Left forelimb (tissue), 1 donor: ENCODE results near the gene KREMEN1.
A peak's percentile ranks its signal among the peaks of the same experiment; 100 is the strongest.

Source experiments
- DNase-seq: peaks from one replicate; pipeline ENCODE4 v3.0.0-alpha.2; 2018; ENCODE audit warnings: low spot score

KREMEN1 gene

DNA sequence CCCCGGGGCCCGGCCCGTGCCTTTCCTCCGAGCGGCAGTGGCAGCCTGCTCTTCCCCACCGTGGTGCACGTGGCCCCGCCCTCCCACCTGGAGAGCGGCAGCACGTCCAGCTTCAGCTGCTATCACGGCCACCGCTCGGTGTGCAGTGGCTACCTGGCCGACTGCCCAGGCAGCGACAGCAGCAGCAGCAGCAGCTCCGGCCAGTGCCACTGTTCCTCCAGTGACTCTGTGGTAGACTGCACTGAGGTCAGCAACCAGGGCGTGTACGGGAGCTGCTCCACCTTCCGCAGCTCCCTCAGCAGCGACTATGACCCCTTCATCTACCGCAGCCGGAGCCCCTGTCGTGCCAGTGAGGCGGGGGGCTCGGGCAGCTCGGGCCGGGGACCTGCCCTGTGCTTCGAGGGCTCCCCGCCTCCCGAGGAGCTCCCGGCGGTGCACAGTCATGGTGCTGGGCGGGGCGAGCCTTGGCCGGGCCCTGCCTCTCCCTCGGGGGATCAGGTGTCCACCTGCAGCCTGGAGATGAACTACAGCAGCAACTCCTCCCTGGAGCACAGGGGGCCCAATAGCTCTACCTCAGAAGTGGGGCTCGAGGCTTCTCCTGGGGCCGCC, 23.1 kb upstream of the KREMEN1 start:
- no peak for DNase-seq

DNA sequence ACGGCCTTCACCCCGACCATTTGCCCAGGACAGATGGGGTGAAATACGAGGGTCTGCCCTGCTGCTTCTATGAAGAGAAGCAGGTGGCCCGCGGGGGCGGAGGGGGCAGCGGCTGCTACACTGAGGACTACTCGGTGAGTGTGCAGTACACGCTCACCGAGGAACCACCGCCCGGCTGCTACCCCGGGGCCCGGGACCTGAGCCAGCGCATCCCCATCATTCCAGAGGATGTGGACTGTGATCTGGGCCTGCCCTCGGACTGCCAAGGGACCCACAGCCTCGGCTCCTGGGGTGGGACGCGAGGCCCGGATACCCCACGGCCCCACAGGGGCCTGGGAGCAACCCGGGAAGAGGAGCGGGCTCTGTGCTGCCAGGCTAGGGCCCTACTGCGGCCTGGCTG, 22.4 kb upstream of the KREMEN1 start:
- no peak for DNase-seq

DNA sequence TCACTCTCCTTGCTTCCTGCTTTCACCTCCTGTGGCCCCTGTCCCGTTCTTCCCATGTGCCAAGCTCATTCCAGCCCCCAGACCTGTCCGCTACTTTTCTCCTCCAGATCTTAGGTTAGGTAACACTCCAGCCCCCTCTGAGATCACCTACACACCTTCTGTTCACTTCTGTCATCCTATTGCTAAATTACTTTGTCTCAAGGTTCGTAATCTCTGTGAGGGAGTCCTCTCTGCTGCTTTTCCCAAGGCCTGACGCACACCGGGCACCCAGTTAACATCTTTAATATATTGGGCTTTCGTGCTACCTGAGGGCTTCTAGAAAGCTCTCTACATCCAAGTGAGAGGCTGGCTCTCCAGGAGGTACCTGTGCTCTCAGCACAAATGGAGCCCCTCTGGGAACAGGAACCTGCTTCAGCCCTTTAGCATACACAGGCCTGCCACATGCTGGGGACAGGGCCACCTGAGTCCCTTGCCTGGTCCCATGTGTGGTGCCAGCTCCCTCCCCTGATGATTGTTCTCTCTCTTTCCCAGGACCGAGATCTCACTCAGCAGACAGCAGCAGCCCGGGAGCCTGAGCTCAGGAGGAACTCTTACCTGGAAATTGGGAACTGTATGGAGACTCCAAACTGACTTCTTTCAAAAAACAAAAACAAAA, 19.7 kb upstream of the KREMEN1 start:
- DNase-seq, result no peak

DNA sequence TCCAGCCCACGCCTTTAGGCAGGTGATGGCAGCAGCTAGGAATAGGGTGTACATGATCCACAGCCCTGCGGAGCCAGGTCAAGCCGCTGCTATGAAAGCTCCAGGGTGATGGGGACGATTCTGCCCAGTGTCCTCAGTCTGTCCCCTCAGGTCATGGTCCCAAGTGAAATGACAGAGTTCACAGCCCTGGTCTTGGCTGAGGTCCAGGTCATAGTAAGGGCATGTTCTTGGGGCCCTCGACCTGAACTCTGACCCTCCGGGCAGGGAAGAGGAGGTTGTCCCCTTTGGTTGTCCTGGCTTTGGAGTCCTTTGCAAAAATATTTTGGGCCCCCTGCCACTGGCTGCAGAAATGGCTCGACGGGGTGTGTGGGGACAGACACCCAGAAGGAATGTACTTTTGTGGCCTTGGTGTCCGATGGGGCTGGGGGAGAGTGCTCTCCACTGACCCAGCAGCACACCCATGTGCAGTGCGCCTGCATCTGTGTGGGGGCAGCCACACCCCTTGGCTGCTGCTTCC, 18.5 kb upstream of the KREMEN1 start:
- no peak for DNase-seq

DNA sequence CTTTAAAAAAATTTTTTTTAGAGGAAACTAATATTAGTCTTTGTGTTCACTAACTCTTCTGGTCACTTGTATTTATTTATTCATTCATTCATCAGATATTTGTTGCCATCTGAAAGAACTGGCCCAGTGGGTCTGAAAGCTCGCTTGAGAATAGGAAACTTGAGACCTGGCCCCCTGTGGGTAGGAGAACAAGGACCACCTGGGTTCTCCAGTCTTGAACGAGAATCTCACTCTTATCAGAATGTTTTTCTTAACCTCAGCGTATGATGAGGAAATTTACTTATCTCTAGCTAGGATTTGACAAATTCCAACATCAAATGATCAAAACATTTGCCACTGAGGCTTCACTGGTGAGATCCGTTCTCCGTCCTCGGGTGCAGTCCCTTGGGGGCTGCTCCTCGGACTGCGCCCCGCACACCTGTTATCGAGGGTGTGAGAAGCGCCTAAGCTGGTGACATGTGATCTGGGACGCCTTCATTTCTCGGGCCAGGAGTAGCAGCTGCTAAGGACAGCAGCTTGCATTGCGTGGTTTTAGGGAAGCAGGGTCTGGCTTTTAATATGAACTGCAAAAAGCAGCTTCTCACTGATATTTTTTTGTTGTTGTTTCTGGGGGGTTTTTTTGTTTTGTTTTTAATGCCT, 17.5 kb upstream of the KREMEN1 start:
- no peak for DNase-seq

DNA sequence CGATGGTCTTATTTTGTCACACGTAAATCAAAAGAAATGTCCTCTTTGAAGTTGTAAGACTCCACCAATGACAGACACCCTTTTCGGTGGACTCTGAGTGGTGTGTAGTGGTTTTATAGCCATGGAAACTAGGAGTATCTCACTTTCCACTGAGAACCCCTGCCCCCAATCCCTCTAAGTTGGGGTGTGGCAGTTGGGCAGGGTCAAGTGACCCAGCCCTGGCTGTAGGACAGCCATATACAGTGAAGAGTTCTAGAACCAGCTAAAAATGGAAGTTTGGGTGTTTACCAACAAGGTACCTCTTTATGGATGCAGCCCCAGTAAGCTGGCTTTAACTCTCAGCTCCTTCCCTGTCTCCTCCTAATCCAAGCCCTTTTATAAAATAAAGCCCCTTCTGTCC, 16.4 kb upstream of the KREMEN1 start:
- no peak for DNase-seq

DNA sequence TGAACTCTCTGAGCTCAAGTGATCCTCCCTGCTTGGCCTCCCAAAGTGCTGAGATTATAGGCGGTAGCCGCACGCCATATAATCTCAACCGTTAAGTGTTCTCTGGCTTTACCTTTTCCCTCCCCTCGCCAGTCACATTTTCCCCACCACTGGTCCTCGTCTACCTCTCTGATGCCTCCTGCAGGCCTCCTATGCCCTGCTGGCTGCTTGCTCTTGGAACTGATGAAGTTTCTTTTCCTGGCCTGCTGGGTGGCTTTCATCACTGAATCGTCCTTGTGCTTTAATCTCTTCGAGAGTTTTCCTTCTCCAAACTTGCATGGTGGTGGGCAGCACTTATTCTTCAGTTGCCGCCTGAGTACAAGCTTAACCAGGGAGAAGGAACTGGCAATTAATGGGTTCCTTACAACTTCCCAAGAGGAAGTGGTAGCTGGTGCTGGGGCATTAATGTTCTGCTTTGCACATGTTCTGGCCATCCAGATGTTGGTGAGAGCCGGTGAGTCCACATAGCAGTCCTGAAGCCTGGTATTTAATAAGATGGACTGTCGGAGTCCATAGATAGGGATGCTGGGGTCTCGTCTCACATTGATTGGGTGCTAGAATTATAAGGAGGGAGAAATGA, 12.5 kb upstream of the KREMEN1 start:
- no peak for DNase-seq

DNA sequence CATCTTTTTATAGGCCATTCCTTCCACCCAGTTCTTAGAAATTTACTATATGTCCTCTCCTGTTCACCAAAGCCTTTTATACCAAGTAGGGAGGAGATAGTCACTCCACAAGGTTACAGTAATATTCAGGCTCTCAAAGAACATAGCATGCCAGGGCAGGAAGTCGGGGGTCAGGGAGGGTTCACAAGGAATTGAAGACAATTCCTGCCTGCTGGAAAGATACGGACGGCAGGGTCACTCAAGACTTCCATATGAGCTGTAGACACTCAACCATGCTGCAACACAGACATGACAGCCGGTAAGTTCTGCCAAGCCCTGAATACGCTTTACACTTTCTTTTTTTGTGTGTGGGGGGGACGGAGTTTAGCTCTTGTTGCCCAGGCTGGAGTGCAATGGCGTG, 11.9 kb upstream of the KREMEN1 start:
- no peak for DNase-seq

DNA sequence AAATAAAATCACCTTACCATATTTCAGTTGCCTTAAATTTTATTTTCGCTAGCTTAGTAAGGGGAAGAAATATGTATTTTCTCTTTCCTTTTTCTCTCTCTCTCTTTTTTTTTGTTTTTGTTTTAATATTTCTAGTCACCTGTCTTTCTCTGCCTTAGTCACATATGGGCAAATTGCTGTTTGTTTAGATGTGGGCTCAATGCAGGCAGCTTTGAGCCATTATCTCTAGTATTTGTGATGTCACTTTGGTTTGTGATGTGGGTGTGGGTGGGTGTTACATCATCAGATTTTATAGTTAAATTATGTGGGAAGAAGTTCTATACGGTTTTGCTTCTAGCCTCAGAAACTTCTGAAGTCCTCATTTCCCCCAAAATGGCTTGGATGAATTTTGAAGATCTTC, 11.1 kb upstream of the KREMEN1 start, which contains the start of gene C22orf31:
TSS of gene C22orf31 (minus strand) at position 59 of the 400 bp plus-strand sequence. CDS start at position 20, 39 bp downstream.
- DNase-seq, result no peak

DNA sequence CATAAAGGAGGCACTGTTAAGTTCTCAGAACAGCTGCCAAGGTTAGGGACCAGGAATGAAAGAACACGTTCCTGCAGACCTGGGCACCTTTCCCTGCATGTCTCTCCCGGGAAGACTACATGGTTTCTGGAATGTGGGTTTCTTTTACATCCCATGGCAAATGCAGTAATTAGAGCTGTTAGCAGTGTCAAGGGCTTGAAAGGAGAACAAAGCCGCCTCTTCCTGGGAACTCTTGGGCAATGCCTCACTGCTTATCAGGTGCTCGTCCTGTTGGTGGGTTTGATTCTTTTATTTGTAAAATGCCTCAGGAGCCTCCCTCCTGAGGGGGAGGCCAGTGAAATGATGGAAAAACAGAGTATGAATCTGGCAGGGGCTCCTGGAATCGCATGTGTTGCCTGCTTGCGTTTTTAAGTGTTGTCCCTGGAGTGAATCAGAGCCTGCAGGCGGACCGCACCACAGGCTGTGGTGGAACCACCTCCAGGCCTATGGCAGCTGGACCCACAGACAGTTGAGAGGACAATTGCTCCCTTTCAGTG, 10.5 kb upstream of the KREMEN1 start:
- DNase-seq, result no peak

DNA sequence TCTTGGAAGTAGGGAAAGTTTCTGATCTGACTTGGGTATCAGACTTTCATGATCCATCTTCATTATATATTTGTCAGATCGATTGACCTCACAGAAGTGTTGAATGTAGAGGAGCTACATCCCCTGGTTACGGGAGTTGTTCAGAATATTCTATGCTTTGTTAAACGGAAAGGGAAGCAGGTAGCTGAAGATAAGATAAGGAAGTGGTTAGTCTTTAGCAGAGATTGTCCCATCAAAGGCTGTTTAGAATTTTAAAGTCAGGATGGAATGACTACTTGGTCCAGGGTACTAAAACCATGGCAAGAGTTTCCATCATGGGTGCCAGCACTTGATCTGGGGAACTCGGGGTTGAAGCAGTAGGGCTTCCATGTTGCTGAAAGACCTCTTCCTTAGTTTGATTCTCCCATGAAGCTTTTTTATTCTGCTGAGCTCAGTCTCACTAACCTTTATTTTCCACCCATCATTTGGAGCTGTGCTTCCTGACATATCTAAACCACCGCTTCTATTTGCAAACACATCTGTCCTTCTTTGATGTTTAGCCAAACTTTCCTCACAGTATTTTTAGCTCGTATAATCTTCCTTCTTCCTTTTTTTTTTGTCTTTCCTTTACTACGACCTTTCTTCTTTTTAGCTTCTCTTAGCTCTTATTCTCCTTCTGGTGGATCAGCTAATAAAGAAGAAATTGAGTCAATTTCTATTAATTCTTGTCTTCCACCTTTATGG, 7.2 kb upstream of the KREMEN1 start:
- no peak for DNase-seq

DNA sequence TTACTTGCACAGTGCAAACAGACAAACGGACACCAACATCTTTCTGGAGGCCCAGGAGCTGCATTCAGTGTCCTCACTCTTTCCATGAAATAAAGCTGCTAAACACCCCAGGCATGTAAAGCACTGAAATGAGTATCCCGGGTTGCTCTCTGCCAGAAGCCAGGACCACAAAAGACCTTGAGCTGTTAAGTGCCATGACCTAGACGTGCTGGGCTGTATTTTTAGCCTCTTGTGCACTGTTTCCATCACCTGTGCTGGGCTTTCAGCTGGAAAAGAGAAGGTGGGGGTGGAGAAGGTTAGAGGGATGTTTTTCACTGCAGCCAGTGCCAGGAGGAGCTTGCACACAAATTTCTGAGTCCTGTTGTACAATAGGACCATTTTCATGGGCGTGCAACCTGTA, 3.4 kb upstream of the KREMEN1 start:
- DNase-seq, result no peak

DNA sequence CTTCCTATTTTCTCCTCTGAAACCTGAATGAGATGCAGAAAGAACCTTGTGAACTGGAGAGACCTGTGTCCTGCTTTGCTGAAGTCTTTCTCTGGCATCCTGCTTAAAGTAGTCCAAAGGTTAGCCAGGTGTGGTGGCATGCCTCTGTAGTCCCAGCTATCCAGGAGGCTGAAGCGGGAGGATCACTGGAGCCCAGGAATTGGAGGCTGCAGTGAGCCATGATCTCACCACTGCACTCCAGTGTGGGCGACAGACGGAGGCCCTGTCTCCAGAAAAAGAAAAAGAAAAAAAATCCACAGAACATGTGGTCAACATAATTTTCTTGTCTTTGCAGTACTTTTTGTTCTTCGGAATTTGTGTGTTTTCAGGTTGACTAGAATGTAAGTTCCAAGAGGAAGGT, 2.3 kb upstream of the KREMEN1 start:
- no peak for DNase-seq

DNA sequence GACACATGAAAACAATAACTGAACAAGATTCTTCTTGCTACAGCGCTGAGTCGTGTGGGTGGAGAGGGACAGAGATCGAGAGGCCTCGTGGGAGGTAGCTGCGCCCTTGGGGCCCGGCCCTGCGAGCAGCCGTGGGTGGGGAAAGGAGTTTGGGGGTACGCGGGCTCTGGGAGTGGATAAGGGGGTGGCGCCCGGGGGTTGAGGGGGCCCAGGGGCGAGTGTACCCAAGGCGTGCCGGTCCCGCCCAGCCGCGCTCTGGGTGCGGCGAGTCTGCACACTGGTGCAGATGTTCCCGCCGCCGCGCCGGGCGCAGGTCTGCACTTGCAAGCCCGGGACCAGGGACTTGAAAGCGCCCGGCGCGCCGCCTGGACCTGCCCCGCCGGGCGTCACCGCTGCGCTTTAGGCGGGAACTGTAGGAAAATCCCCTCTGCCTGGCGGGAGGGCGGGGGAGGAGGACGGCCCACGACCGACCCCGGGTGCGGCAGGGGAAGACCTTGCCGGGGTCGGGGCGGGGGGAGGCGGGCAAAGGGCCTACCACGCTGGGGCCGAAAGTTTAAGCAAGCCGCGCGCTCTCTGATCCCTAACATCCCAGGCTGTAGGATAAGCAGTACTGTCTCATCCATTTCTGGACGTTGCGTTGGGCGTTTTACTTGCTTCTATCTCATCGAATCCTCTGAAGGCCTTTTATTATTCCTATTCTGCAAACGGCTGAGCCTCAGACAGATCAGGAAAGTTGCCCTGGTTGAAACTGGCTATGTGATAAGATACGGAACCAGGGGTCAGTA, 1.4 kb upstream of the KREMEN1 start:
- peak; percentile 78 for DNase-seq

DNA sequence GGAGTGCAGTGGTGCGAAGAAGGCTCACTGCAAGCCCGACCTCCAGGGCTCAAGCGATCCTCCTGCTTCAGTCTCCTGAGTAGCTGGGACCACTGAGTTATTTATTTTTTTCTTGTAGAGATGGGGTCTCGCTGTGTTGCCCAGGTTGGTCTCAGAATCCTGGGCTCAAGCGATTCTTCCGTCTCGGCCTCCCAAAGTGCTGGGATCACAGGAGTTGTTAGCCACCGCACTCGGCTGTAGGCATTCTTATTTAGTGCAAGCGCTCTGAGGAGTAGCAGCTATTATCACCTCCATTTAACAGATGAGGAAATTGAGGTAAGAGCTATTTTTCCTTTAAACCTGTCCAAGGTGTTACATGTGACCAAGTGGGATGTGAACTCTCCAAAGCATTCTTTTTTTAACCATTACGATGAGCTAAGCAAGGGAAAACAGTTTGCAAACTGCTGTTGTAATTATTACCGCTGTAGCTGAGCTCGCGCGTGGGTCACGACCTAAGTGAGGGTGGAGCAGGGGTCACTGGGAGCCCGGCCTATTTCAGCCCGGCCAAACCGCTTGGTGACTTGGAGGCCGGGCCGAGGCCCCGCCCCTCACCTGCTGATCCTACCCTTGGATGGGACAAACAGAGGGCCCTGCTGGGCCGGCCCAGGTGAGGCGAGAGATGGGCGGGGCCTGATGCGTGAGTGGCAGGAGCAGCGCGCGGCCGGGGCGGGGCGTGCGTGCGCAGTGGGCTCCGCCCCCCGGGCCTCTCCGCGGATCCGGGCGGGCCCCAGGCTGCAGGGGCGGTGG, 449 bp upstream of the KREMEN1 start:
- peak; percentile 88 for DNase-seq

DNA sequence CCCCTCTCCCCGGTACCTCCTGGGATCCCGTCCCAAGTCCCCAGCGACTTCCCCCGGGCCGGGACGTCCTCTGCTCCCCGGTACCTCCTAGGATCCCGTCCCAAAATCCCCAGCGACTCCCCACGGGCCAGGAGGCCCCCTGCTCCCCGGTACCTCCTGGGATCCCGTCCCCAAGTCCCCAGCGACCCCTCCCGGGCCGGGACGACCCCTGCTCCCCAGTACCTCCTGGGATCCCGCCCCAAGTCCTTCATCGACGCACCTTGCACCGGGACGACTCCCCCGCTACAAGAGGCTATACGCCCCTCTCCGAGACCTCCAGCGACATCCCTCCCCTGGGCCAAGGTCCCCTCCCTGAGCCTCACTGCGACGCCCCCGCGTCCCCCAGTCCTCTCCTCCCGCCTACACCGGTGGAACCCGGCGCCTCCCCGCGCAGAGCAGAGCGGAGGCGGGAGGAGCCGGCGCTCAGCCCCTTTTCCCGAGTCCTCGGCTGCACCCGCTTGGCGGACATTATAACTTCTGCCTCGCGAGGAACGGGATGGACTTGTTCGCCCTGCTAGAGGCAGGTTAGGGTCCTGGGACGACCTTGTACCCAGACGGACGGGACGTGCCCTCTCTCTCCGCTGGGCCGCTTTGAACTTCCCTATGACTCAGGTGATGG, 912 bp downstream of the KREMEN1 start:
- no peak for DNase-seq

DNA sequence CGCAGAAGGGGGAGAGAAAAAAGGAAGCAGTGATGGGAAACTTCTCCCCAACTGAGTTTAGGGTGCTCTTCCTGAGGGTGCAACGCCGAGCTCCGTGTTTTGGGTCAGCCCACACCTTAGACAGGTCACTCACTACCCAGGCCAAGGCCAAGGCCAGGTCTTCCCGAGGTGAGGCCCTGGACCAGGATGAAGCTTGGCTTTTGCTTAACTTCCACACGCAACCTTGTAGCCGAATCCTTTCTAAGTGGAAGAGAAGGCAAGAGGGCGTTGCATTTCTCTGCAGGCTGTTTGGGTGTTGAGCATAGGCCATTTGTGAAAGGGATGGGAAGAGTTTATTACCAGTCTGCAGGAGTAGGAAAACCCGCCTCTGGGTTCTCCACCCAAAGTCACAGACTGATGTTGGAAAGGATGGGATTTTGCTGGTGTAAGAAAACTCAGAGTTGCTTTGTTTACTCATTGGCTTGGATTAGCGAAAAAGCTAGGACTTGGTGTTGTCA, 1.5 kb downstream of the KREMEN1 start:
- DNase-seq, result no peak

DNA sequence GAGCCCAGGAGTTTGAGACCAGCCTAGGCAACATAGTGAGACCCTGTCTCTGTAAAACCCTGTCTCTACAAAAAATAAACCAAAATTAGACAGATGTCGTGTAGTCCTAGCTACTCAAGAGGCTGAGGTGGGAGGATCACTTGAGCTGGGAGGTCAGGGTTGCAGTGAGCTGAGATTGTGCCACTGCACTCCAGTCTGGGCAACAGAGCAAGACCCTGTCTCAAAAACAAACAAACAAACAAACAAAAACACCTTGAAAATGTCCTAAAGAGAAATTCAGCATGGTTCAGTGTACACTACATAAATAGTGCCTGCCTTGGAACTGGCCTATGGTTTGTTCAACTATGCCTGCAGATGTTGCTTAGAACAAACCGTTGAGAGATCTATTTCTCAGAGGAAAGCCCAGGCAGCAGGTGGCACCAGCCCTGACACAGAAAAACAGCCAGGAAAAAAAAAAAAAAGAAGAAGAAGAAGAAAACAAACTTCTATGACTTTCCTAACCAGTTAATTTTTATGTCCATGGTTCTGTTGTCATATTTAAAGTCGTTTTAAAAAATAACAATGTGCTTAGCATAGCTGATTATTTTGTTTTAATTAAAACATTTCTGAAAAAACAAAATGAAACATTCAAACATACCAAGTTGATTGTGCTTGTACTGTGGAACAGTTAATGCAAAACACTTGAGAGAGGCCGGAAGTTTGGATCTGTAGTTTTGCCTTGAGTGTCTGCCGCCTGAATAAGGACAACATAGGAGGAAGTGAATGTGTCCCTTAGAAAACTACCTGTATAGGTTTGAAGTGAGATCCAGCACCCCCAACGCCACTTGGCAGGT, 5.4 kb downstream of the KREMEN1 start:
- DNase-seq, result no peak

DNA sequence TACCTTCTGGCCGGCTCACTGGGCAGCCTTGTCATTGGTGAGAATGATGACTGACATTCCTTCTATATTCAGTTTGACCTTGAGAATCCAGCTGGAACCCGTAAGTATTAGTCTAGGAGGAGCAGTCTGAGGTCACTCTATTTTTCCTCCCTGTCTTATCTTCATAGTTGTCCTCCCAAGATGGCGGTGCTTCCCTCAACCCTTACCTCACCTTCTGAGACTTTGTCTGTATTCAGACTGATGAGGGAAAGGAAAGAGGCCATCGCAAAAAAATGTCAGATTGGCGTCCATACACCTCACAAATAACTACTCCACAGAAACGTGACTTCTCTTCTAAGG, 6.0 kb downstream of the KREMEN1 start:
- DNase-seq, result no peak
